Ramos (cell line): ENCODE data around the gene ZSCAN1.
"Not testable (repeated sequence)": the region's sequence is repeated elsewhere in the genome, so short reads cannot be mapped to it uniquely, and the experiment has no call there.

Experiments
- in situ Hi-C: fragments of 300-500 bp; cut with MboI; formaldehyde crosslinking; loops from one replicate; pipeline ENCODE4 v1.14.3; 2022; ENCODE audit warnings: low sequenced_read_pairs; ENCODE audit not compliant: unreplicated experiment

Gene ZSCAN1, protein sequence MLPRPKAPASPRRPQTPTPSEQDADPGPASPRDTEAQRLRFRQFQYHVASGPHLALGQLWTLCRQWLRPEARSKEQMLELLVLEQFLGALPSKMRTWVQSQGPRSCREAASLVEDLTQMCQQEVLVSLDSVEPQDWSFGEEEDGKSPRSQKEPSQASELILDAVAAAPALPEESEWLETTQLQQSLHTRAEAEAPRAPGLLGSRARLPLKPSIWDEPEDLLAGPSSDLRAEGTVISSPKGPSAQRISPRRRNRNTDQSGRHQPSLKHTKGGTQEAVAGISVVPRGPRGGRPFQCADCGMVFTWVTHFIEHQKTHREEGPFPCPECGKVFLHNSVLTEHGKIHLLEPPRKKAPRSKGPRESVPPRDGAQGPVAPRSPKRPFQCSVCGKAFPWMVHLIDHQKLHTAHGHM

GRCh38 chr19:58033741-58034476 is at the start of gene ZSCAN1:
ZSCAN1 (plus strand) TSS chr19:58034025; CDS start chr19:58037837, 3,812 bp downstream.
- in situ Hi-C loops, result no loop called here

DNA sequence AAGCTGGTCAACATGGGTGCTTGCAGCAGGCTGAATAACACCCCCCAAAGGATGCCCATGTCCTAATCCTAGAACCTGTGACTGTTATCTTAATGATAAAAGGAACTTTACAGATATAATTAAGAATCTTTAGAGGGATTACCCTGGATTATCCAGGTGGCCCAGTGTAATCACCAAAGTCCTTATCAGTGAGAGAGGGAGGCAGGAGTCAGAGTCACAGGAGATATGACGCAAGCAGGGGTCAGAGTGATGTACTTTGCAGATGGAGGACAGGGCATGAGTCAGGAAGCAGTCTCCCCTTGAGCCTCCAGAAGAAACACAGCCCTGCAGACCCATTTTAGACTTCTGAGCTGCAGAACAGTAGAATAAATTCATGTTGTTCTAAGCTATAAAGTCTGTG is 41.0 kb upstream of the ZSCAN1 start:
- in situ Hi-C loops, result no loop called here

GRCh38 chr19:58000677-58001076 is 33.1 kb upstream of the ZSCAN1 start:
- in situ Hi-C loops, result no loop called here

GRCh38 chr19:58001895-58002369 is 31.9 kb upstream of the ZSCAN1 start:
- in situ Hi-C loops, result no loop called here

- in situ Hi-C loops, result no loop called here
Observed at GRCh38 chr19:58002384-58003173, 31.2 kb upstream of the ZSCAN1 start, which contains the start of gene ZNF606. ZNF606 (minus strand) TSS chr19:58002820; CDS start chr19:58001319, 1,501 bp downstream.

DNA sequence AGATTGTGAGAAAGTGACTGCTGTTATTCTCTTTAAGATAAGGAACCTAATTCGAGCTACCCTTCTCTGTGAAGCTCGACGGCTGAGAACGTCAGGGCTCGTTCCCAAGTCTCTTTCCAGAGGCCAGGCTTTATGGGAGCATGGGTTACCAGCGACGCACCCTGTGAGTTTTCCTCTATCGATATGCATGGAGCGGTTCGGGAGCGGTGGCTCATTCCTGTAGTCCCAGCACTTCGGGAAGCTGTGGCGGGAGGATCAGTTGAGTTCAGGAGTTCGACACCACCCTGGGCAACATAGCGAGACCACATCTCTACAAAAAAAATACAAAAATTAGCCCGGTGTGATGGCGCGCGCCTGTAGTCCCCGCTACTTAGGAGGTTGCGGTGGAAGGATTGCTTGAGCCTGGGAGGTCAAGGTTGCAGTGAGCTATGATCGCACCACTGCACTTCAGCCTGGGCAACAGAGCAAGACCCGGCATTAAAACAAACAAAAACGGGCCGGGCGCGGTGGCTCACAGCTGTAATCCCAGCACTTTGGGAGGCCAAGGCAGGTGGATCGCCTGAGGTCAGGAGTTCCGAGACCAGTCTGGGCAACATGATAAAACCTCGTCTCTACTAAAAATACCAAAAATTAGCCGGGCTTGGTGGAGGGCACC is 30.5 kb upstream of the ZSCAN1 start:
- in situ Hi-C loops, result no loop called here

DNA sequence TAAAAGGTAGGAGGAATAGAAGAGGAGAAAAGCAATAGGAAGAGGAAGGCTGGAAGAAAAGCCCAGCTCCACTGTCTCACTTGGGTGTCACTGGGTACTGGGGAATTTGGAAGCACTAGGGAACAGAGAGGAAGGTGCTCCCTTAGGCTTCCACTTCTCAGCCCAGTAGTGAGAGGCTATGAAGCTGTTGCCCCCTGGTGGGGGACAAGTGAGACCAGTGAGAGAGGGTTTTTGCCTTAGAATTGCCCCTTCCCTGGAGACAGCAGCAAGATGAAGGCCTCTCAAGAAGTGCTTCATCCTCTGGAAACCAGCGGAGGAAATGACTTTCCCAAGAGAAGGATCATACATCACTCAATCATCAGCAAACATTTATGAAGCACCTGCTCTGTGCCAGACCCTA is 26.5 kb upstream of the ZSCAN1 start:
- in situ Hi-C loops, result no loop called here

DNA sequence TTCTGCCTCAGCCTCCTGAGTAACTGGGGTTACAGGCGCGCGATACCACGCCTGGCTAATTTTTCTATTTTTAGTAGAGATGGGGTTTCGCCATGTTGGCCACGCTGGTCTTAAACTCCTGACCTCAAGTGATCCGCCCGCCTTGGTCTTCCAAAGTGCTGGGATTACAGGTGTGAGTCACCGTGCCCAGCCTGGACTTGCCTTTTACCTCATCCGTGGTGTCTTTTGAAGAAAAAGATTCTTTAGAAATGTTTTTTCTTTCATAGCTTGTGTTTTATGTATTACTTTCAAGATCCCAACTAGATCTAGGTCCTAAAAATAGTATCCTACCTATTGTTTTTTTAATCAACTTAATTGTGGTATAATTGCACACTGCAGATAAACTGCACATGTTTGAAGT is 24.9 kb upstream of the ZSCAN1 start:
- in situ Hi-C loops, result not testable (repeated sequence)

- in situ Hi-C loops, result no loop called here
Observed at GRCh38 chr19:58009301-58009665, 24.5 kb upstream of the ZSCAN1 start.

- in situ Hi-C loops, result no loop called here
Observed at GRCh38 chr19:58009666-58010301, 24.0 kb upstream of the ZSCAN1 start.

GRCh38 chr19:58010507-58010906 is 23.3 kb upstream of the ZSCAN1 start:
- in situ Hi-C loops, result no loop called here

- in situ Hi-C loops, result no loop called here
Observed at GRCh38 chr19:58014141-58014540, 19.7 kb upstream of the ZSCAN1 start.

DNA sequence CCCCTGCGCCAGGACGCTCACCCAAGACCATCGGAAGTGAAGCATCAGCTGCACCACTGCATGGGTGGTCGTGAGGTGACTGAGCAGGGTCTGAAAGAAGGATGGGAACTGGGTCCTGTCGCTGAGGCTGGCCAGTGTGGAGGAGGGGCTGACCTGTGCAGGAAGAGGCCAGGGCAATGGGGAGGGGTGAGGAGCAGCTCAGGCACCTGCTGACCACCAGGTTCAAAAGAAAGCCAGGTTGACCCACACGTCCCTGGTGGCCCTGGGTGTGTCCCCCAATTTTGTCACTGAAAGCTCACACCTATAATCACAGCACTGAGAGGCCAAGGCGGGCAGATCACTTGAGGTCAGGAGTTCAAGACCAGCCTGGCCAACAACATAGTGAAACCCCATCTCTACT is 13.7 kb upstream of the ZSCAN1 start:
- in situ Hi-C loops, result no loop called here

DNA sequence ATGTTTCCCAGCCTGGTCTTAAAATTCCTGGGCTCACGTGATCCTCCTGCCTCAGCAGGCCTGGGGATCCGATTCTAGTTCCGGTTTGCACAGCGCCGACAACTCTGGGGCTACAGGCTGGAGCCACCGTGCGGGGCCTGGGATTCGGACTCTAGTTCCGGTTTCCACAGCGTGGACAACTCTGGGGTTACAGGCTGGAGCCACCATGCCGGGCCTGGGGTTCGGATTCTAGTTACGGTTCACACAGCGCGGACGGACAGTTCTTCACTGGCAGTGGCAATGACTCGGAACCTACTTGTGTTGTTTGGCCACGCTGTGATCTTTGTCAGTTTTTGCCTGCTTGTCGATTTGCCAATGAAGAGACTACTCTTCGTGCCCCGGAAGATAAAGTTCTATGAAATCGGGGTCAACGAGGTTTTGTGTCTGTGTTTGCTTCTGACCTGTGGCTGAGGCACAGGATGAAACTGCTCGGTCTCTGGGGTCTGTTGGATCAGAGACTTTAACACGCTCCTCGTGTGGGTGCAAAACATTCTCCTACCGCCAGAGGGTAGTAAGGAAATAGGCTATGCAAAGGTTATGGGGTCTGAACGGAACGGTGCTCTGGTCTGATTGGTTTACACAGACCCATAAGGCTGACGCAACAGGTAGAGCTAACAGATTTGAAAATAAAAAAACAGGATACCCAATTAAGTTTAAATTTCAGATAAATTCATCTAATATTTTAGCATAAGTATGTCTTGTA is 12.1 kb upstream of the ZSCAN1 start:
- in situ Hi-C loops, result no loop called here

- in situ Hi-C loops, result no loop called here
Observed at GRCh38 chr19:58022283-58022660, 11.6 kb upstream of the ZSCAN1 start.

- in situ Hi-C loops, result no loop called here
Observed at GRCh38 chr19:58024661-58025060, 9.2 kb upstream of the ZSCAN1 start.

- in situ Hi-C loops, result no loop called here
Observed at GRCh38 chr19:58034477-58034793, 610 bp downstream of the ZSCAN1 start.

DNA sequence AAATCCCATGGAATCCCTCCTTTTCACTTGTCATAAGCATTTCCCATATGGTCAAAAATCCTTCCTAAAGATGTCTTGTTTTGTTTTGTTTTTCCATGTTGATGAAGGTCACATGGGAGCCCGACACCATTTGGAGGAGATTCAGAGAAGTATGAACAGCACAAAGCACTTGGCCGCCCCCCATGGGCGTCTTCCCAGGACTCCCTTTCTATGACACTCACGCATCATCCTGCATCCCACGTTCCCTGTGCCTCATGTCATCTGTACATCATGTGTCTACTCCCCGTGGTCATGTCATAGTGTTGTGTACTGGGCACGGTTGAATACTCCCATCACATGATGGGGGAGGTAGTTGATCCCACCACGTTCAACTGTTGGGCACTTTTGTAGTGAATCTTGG is 2.0 kb downstream of the ZSCAN1 start:
- in situ Hi-C loops, result no loop called here
